ENCODE results near the gene REEP6.

- TF ChIP-seq TAF1 (IDR thresholded peaks at IDR 0.05; ENCODE audit: borderline replicate concordance, low read depth, low read length) = no peak
- TF ChIP-seq POLR2A (IDR thresholded peaks at IDR 0.05; ENCODE audit: low read depth, low read length) = no peak
Observed at GRCh38 chr19:1457892-1458291, 33.1 kb upstream of the REEP6 start.

All from GM12892 (cell line).